T-helper 1 cell treated with Interleukin-12 subunit alpha and Interleukin-12 subunit beta and Interleukin-4 antibody, amounts not matched to agents 30 μg/mL and 1 μg/mL, for 36 hours (primary cell): ENCODE data around the gene ZNF471.
A peak's percentile ranks its signal among the peaks of the same experiment; 100 is the strongest.

Experiments
- H3K27ac Mint-ChIP-seq: one replicate; pipeline ENCODE4 v1.8.0; 2021; ENCODE audit warnings: mild to moderate bottlenecking, mixed read lengths
- H3K27me3 Mint-ChIP-seq: one replicate; pipeline ENCODE4 v1.8.0; 2021; ENCODE audit warnings: low read depth, mixed read lengths
- H3K36me3 Mint-ChIP-seq: one replicate; pipeline ENCODE4 v1.8.0; 2021; ENCODE audit warnings: low read depth, mixed read lengths
- H3K4me1 Mint-ChIP-seq: one replicate; pipeline ENCODE4 v1.8.0; 2021; ENCODE audit warnings: low read depth, mixed read lengths
- H3K4me3 Mint-ChIP-seq: one replicate; pipeline ENCODE4 v1.8.0; 2021; ENCODE audit warnings: mild to moderate bottlenecking, moderate library complexity, mixed read lengths
- H3K9me3 Mint-ChIP-seq: one replicate; pipeline ENCODE4 v1.8.0; 2021; ENCODE audit warnings: mixed read lengths

Gene ZNF471

GRCh38 chr19:56507446-56508289, at the start of gene ZNF471:
ZNF471 (plus strand) TSS chr19:56507855; CDS start chr19:56511572, 3,717 bp downstream.
- Mint-ChIP-seq H3K27me3 (no peaks in the 10 kb centered on the region), H3K36me3 (peaks cover 1% of the 10 kb centered on the region), H3K27ac (no peak within 1 kb of the TSS), H3K9me3 (peaks cover 33% of the 10 kb centered on the region), H3K4me3 (peak within 1 kb of the TSS; percentile 3), H3K4me1 (no peaks in the 10 kb centered on the region)

- H3K27me3 Mint-ChIP-seq = peaks cover 4% of the 10 kb centered on the region
- H3K36me3 Mint-ChIP-seq = no peaks in the 10 kb centered on the region
- no peak overlapping the region for H3K27ac Mint-ChIP-seq
- H3K4me3 Mint-ChIP-seq = no peak overlapping the region
- peaks cover 1% of the 10 kb centered on the region for H3K4me1 Mint-ChIP-seq
- H3K9me3 Mint-ChIP-seq = peaks cover 82% of the 10 kb centered on the region
Observed at GRCh38 chr19:56474308-56474707, 33.3 kb upstream of the ZNF471 start.

- Mint-ChIP-seq H3K27me3 (peaks cover 4% of the 10 kb centered on the region), H3K9me3 (peaks cover 78% of the 10 kb centered on the region), H3K4me3 (no peak overlapping the region), H3K36me3 (no peaks in the 10 kb centered on the region), H3K27ac (no peak overlapping the region), H3K4me1 (peaks cover 1% of the 10 kb centered on the region)
Observed at GRCh38 chr19:56476093-56476492, 31.6 kb upstream of the ZNF471 start.

- Mint-ChIP-seq H3K9me3 (peaks cover 75% of the 10 kb centered on the region), H3K4me3 (peak within 1 kb of the TSS; percentile 66), H3K4me1 (peaks cover 1% of the 10 kb centered on the region), H3K27me3 (peaks cover 4% of the 10 kb centered on the region), H3K27ac (peak within 1 kb of the TSS; percentile 78), H3K36me3 (no peaks in the 10 kb centered on the region)
Observed at GRCh38 chr19:56476651-56477428, 30.8 kb upstream of the ZNF471 start, which contains the start of gene ZNF667. ZNF667 (minus strand) TSS chr19:56477345; CDS start chr19:56462370, 14,975 bp downstream.

- Mint-ChIP-seq H3K4me3 (peak overlapping the region; percentile 66), H3K27ac (peak overlapping the region; percentile 52), H3K27me3 (peaks cover 4% of the 10 kb centered on the region), H3K4me1 (peaks cover 1% of the 10 kb centered on the region), H3K9me3 (peaks cover 74% of the 10 kb centered on the region), H3K36me3 (no peaks in the 10 kb centered on the region)
Observed at GRCh38 chr19:56477429-56478338, 30.0 kb upstream of the ZNF471 start.

- no peaks in the 10 kb centered on the region for H3K36me3 Mint-ChIP-seq
- H3K27ac Mint-ChIP-seq = no peak overlapping the region
- no peaks in the 10 kb centered on the region for H3K27me3 Mint-ChIP-seq
- no peak overlapping the region for H3K4me3 Mint-ChIP-seq
- no peaks in the 10 kb centered on the region for H3K4me1 Mint-ChIP-seq
- peaks cover 83% of the 10 kb centered on the region for H3K9me3 Mint-ChIP-seq
Observed at GRCh38 chr19:56491399-56491798, 16.3 kb upstream of the ZNF471 start.

GRCh38 chr19:56504581-56504980, 3.1 kb upstream of the ZNF471 start:
- H3K36me3 Mint-ChIP-seq = peaks cover 1% of the 10 kb centered on the region
- no peak overlapping the region for H3K4me3 Mint-ChIP-seq
- H3K27ac Mint-ChIP-seq = no peak overlapping the region
- H3K27me3 Mint-ChIP-seq = no peaks in the 10 kb centered on the region
- peaks cover 60% of the 10 kb centered on the region for H3K9me3 Mint-ChIP-seq
- H3K4me1 Mint-ChIP-seq = no peaks in the 10 kb centered on the region

- H3K4me1 Mint-ChIP-seq = no peaks in the 10 kb centered on the region
- peaks cover 1% of the 10 kb centered on the region for H3K36me3 Mint-ChIP-seq
- H3K4me3 Mint-ChIP-seq = no peak overlapping the region
- no peak overlapping the region for H3K27ac Mint-ChIP-seq
- no peaks in the 10 kb centered on the region for H3K27me3 Mint-ChIP-seq
- H3K9me3 Mint-ChIP-seq = peaks cover 33% of the 10 kb centered on the region
Observed at GRCh38 chr19:56508290-56508778, 679 bp downstream of the ZNF471 start.

GRCh38 chr19:56525214-56525860, 17.7 kb downstream of the ZNF471 start:
- H3K4me1 Mint-ChIP-seq = no peaks in the 10 kb centered on the region
- peaks cover 9% of the 10 kb centered on the region for H3K36me3 Mint-ChIP-seq
- H3K27ac Mint-ChIP-seq = no peak overlapping the region
- no peak overlapping the region for H3K4me3 Mint-ChIP-seq
- H3K9me3 Mint-ChIP-seq = peaks cover 72% of the 10 kb centered on the region
- no peaks in the 10 kb centered on the region for H3K27me3 Mint-ChIP-seq

GRCh38 chr19:56537442-56537841, 29.8 kb downstream of the ZNF471 start:
- H3K27ac Mint-ChIP-seq = peak overlapping the region; percentile 92
- peaks cover 21% of the 10 kb centered on the region for H3K36me3 Mint-ChIP-seq
- peaks cover 71% of the 10 kb centered on the region for H3K9me3 Mint-ChIP-seq

GRCh38 chr19:56538254-56538760, 30.7 kb downstream of the ZNF471 start:
- peaks cover 67% of the 10 kb centered on the region for H3K9me3 Mint-ChIP-seq
- H3K4me1 Mint-ChIP-seq = peaks cover 6% of the 10 kb centered on the region
- peak overlapping the region; percentile 83 for H3K4me3 Mint-ChIP-seq
- H3K27ac Mint-ChIP-seq = peak overlapping the region; percentile 92
- H3K36me3 Mint-ChIP-seq = peaks cover 24% of the 10 kb centered on the region
- no peaks in the 10 kb centered on the region for H3K27me3 Mint-ChIP-seq

More at GRCh38 chr19:56537442-56537841, 29.8 kb downstream of the ZNF471 start:
- H3K27me3 Mint-ChIP-seq = no peaks in the 10 kb centered on the region
- H3K4me1 Mint-ChIP-seq = peaks cover 6% of the 10 kb centered on the region
- H3K4me3 Mint-ChIP-seq = peak overlapping the region; percentile 83

GRCh38 chr19:56538761-56539263, 31.2 kb downstream of the ZNF471 start, which contains the start of gene ZFP28:
ZFP28 (plus strand) TSS chr19:56538948; CDS start chr19:56539019, 71 bp downstream.
- Mint-ChIP-seq H3K27me3 (no peaks in the 10 kb centered on the region), H3K4me3 (peak within 1 kb of the TSS; percentile 83), H3K9me3 (peaks cover 67% of the 10 kb centered on the region), H3K27ac (peak within 1 kb of the TSS; percentile 92), H3K36me3 (peaks cover 24% of the 10 kb centered on the region), H3K4me1 (peaks cover 6% of the 10 kb centered on the region)

- H3K4me1 Mint-ChIP-seq = peaks cover 2% of the 10 kb centered on the region
- H3K27me3 Mint-ChIP-seq = no peaks in the 10 kb centered on the region
- H3K9me3 Mint-ChIP-seq = peaks cover 67% of the 10 kb centered on the region
- peaks cover 34% of the 10 kb centered on the region for H3K36me3 Mint-ChIP-seq
- no peak overlapping the region for H3K4me3 Mint-ChIP-seq
- no peak overlapping the region for H3K27ac Mint-ChIP-seq
Observed at GRCh38 chr19:56543776-56544175, 36.1 kb downstream of the ZNF471 start.
